Activated effector memory CD4-positive, alpha-beta T cell treated with Interleukin-2 at 50 U/mL for 16 hours (primary cell): ENCODE data around the gene DLD.
"Not testable (repeated sequence)": the region's sequence is repeated elsewhere in the genome, so short reads cannot be mapped to it uniquely, and the experiment has no call there.

Experiments used
- DNase-seq: peaks from one replicate; pipeline ENCODE4 v3.0.0-alpha.2; 2020

DLD gene

DNA sequence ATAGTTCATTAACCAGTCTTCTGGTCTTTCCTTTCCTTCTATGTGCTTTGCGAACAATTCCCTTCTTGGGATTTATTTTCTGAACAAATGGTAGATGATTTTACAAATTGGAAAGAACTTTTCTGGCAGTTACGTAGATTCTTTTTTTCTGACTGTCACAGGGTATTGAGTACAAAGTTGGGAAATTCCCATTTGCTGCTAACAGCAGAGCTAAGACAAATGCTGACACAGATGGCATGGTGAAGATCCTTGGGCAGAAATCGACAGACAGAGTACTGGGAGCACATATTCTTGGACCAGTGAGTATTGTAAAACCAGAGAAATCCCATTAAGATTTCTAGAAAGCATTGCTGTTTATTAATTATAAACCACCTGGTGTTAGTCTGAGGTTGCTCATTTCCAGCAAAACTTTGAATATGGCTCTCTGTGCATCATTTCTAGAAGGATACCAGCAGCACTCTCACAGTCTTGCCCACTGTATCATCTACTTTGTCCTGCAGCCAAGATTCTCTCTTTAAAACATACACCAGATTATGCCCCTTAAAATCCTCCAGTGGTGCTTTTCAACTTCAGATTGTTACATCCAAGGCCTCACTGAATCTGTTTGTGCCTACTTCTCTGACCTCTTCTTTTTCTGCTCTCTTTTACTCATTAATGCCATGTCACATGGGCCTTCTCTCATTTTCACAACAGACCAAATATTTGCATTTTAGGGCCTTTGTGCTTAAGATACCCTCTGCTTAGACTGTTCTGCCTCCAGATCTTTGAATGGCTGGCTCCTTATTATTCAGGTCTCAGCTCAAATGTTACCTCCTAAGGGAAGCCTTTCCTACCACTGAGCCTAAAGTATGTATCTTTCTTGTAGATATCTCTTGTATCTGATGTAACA, 27.0 kb downstream of the DLD start:
- DNase-seq, result no peak

DNA sequence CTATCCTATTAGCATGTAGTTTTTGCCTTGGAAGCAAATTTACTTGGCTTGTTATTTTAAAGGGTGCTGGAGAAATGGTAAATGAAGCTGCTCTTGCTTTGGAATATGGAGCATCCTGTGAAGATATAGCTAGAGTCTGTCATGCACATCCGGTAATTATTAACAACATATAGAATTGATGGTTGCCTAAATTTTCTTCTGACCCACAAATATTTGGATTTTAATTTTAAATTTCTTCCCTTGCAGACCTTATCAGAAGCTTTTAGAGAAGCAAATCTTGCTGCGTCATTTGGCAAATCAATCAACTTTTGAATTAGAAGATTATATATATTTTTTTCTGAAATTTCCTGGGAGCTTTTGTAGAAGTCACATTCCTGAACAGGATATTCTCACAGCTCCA, 28.0 kb downstream of the DLD start:
- no peak for DNase-seq

DNA sequence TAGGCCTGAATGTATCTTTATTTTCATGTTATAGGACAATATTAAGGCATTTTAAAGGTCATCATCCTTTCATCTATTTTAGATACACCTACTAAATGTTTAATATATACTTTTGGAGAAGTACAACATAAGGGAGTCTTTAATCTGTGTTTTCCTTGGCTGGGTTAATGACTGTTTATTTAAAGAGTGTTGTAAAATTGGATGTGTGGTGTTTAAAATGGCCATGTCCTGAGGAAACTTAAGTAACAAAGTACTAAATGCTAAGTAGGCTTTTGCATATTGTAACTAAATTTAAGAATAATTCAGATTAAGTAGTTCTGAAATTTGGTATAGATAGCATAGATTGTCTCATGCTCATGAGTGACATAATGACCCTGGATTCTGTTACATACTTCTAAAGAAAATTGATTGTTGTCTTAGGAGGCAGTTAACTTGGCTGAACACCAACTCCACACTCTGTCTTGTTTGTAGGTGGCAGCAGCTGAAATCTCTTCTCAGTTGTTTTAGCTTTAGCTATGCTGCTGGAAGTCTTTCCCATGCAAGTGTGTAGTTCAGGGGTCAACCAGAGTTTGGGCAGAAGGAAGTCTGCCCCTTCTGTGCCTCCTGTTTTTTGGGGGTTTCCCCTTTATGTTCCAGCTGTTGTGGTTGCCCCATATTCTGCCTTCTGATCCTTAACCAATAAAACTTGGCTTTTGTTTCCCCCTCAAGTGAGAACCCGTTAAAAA, 29.2 kb downstream of the DLD start:
- no peak for DNase-seq

DNA sequence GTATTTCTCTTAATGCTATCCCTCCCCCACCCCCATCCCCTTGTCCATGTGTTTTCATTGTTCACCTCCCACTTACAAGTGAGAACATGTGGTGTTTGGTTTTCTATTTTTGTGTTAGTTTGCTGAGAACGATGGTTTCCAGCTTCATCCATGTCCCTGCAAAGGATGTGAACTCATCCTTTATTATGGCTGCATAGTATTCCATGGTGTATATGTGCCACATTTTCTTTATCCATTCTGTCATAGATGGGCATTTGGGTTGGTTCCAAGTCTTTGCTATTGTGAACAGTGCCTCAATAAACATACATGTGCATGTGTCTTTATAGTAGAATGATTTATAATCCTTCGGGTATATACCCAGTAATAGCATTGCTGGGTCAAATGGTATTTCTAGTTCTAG, 30.8 kb downstream of the DLD start:
- not testable (repeated sequence) for DNase-seq

DNA sequence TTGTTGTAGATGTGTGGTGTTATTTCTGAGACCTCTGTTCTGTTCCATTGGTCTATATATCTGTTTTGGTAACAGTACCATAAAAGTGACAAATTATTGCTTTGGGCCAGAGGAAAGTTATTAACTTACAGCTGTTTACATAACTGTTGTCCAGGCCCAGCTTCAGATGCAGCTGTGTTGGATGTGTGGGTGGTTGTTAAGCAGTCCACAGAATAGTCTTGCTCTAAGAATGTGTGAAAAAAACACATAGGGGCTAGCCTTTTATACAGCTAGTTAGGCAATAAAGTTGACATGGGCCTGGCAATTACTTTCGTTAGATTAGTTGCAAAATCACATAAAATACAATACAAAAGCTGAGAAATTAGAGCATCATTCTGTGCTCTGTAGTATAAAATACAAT, 31.9 kb downstream of the DLD start:
- no peak for DNase-seq

DNA sequence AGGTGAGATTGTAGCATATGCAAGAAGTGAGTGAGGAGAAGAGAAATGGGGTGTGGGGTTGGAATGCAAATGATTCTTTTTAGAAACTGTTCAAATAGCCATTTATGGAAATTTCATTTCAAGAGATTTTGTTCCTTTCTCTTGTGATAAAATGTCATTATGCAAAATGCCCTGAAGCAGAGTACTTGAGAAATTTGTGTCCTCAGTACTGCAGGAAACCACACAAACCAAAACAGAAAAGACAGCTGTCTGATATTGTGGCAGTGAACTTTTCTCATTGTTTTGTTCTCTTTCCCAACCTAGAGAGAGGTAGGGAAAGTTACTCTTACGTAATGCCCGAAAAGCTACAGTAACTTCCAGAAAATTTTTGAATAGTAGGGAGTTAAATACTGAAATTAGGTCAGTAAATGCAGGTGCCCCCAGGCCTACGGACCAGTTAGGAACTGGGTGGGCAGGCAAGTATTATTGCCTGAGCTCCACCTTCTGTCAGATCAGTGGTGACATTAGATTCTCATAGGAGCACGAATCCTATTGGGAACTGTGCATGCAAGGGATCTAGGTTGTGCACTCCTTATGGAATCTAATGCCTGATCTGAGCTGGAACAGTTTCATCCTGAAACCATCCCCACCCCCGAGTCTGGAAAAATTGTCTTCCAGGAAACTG, 34.0 kb downstream of the DLD start:
- DNase-seq, result no peak

DNA sequence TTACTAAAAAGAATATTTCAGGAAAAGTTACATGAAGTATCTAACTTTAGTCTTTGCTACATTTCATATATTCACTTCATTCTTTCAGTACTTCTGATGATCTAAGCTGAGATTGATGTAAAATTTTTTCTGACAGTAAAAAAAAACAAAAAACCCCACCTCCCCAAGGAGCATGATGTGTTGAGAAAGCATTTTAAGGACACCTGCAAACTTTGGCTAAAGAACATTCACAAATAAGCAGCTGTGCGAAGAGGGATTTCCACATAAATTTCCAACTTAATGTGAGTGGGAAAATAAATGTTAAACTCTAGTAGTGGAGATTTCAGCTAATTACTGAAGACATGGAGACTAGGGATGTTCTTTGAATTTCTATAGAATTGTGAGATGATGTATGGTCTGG, 35.5 kb downstream of the DLD start:
- DNase-seq, result no peak

DNA sequence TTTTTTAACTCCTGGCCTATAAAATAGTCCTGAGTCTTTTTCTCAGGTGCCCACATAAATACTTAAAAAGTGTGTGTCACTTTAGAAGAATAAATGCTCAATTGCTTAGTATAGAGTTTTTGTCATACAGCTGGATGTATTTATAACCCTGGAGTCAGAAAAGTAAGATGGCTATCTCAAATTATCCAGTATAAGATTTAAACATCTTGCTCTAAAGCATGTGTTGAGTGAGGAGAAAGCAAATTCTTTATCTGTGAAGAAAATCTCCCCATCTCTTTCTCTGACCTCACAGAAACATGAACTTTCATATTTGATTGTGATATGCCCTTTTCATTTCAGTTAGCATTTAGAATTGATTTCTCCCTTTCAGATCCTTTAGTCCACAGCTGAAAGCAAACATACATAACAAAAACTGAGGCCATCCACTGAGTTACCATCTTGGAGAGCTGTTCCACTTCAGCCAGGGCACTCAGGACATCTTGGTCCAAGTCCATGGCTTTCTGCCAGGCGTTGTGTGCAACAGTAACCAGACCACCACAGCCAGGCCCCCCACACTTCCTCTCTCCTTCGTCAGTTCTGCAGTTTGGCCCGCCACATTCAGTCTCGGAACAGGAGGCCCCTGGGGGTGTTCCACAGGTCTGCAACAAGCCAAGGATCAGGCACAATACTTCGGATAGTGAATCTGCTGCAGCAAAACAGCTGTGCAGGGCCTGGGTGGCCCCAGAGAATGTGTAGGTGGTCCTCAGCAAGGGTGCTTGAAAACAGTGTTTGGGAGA, 40.9 kb downstream of the DLD start:
- DNase-seq, result no peak

DNA sequence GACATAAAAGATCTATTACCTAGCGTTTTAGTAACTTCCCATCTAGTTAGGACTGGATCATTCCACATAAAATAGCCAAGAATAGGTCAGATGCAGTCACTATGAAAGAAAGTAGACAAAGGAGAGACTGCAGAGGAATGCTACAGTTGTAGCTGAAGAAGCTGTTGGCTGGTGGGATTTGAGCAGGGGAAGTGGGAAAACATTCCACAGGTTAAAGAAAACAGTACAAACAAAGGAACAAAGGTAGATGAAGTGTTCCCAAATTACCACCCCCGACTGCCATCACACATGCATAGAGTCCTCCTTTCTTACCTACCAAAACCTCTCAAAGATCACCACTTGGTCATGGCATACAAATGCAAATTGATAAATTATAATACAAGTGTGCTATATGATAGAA, 41.8 kb downstream of the DLD start:
- no peak for DNase-seq

DNA sequence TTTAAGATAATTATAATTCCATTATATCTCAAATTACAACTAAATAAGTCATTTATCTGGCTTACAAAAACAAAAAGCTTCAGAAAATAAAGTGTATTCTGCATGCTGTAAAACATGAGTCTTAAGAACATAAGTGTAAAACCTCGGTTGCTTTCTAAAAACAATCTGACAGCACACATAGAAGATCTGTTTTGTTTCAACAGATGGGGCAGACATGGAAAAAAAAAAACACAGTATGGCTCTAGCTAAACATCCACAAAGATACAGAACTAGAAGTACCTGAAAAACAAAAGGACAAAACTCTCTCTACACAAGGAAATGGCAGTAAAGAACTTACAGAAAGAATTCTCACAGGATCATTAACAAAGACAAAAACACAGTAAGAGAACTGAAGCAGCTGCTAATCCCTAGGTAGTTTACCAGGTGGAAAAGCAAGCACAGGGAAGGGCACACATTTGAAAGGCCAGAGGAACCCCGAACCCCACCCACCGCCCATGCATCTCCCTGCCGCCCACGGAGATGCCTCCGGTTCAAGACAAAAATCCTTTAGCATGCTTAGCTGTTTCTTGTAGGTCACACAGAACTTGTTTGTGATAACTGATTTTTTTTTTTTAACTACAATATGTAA, 42.5 kb downstream of the DLD start:
- no peak for DNase-seq

DNA sequence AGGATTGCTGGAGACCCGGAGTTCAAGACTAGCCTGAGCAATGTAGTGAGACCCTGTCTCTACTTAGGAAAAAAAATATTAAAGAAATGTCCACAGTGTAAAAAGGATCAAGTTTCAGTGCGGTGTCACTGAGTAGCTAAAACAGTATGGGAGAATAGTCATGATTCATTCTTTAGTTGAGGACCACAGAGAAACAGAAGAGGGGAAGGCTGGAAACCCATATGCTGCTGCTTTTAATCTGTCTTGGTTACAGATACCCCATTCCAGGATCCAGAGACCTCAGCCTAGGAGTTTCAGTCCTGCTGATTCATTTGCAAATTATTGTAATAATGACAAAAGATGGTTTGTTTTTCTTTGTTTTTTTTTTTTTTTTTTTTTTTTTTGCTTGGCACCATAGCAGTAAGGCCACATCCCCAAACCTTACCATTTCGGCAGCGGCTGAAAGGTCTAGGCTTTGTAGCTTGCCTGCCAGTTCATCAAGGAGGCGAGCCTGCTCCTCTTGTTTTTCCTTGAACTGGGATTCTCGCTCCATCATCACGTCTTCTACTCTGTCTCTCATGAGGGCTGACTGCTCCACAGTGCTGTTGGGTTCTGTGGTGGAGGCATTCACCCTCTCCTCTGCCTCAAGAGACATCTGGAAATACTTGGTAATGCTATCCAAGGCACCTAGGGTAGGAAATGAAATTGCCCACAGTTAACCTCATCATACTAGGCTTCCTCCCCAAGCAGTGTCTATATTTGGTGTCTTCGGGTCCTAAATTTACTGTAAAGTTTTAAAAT, 44.2 kb downstream of the DLD start:
- no peak for DNase-seq

DNA sequence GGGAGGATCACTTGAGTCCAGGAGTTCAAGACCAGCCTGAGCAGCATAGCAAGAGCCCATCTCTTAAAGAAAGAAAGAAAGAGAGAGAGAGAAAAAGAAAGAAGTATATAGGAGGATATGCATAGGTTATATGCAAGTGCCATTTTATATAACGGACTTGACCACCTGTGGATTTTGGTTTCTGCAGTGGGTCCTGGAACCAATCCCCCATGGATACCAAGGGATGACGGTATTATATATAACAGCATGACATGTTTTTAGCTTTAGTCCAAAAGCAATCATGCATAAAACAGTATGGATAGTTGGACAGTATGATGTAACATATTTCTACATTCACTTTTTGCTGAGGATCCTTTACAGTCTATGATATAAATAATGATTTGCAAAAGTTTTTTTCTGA, 45.3 kb downstream of the DLD start:
- no peak for DNase-seq

DNA sequence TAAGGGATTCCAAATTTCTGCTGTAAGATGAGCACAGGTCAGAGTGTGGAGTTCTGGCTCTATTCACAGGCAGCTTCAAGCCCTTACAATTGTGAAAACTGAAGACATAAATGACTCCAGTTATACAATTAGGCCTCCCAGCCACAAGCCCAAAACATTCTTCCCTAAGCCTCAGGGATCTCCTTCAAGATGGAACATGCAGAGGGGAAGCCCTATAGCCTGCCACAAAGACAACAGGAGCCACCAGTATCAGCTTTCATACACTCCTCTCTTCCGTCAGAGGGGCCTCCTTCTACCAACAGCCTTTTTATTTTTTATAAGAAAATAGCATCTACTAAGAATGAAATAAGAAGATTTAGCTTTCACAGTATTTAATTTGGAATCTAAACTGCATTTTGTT, 46.5 kb downstream of the DLD start:
- DNase-seq, result no peak

DNA sequence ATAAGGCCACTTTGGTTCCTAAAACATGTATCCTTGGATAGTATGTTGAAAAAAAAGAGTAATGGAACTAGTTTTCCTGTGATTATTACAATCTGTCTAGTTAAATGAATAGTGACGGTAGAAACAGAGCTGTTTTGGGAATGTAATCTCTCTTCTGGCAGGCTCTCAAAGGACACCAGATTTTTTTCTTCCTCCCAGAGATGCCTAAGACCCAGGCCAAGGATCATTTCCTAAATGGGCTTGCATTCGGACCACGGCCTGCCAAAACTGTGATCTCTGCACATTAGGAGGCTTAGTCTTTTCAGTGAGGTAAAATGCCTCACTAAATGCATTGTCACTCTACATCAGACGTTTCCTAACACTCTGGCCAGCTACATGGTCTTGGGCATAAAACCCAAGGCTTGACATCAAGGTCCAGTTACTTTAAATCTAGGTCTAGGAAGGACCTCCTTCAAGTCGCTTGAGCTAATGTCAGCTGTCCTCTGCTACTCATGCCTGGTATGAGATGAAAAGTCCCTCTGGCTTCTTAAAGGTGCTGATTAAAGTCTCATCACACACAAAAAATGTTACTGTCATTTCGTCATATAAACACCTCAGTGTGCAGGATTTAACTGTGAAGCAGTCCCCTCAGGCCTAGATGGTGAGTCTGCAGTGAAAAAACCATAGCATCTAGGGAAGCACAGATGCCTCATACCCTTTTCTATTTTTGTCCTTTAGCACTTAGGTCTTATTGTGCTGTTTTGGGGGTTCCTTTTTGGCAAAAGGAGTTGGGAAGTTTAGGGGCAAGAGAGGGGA, 47.7 kb downstream of the DLD start:
- no peak for DNase-seq

DNA sequence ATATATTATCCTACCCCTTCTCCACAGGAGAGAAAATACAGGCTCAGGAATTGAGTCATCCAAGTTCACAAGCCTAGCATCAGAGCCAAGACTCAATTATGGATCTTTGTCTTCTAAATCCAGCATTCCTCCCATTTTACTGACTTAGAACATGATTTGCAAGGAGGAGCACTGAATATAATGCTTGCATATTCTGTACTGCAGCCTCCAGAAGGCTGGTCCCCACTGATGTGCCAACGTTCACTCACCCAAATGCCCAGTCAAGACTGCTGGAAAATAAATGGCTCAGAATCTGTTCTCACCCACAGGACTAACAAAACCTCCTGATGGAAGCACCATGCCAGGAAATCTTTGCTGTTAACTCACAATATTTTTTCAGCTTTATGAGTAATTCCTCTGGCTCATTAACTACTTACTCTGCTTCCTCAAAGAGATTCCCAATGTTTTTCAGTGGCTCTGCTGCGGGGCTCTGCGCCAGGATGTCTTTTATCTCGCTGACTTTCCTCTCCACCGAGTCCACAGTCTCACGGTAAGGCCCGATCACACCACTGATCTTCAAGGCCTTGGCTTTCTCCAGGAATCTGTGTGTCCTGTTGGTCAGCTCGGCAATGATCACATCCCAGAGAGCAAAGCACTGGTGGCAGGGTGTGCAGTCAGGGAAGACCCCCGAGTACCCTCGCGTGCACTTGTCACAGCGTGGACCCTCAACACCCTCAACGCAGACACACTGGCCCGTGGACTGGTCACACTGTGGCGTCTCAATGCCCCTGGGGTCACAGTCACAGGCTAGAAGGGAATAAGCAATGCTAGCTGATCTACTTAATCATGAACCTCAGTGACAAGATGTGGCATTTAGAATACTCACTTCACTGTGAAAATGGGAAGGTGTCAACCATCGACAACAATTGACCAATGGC, 48.8 kb downstream of the DLD start:
- DNase-seq, result no peak

DNA sequence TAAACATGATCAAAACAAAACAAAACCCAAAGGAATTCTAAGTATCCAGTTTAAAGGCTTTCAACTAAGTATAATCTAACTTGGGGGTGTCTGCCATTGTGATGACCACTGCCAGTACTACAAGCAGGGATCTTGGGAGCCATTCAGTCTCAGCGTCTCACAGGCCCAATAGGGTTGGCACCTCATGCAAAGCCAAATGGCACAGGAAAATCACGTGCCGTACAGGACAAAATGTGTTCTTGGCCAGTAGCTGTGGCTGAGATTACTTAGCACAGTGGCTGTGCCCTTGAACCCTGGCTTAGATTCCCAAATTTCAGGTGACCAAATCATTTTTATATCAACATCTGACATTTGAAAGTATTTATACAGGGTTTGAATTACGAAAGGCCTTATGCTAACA, 50.0 kb downstream of the DLD start:
- no peak for DNase-seq

DNA sequence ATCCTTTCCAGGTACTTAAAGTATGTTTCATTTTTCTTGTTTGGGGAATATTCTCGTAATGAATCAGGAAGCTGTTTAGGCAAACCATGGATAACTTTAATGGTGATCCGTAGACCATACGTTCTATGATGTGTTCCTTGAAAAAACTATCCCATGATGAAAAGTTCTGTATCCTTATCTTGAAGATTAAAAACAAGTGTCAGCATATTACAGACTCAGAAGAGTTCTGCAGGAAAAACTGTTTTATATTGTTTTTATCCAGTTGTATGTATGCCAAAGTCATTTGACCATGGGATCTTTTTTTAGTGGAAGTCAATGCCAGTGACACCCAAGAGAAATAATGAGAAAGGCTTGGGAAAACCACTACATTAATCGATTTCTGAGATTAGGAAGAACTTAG, 52.0 kb downstream of the DLD start:
- DNase-seq, result no peak

DNA sequence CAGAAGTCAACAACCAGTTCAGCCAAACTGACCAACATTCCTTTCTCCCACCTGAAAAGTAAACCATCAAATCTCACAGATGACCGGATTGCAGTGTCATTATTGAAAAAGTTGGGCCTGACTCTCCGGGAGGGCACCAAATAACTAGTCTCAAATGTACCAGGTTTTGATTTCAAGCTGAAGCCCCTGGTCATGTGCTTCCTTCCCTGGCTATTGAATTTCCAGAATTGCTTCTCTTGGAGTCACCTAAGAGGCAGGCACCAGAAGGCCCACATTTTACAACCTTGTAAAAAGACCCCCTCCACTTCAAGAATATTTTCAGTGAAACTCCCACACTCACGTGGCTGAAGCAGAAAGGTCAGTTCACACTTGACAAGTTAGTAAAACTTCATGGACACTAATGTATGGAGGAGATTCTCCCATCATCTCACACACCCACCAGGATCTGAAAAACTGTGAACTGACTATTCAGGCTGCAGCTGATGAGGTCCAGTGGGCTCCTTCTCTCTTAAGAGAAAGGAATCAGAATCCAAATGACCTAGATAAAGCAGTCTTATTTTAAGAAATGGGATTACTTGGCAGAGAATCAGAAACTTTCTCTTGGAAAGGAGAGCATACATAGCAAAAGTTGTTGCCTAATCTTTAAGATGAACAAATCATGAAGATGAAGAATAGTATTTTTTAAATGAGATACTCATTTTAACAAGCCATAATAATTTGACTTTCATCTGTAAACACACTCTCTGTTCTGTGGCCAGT, 53.6 kb downstream of the DLD start:
- no peak for DNase-seq

DNA sequence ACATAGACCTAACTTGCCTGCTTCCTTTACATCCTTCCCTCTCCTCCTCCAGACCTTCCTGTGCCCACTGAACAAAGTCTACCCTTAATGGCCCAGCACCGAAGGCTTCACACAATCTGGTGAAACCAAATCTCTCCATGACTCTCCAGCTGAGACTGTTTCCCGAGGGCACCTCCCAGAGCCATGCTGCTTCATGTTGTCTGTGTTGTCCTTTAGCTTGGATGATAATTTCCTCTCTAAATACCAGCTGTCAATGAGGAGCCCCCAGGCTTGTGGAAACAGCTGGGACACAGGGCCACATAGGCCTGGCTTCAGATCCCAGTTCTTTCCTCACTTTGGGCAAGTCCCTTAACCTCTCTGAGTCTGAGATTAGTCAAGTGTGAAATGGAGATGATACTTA, 54.3 kb downstream of the DLD start:
- DNase-seq, result no peak
